Epithelial cell of proximal tubule (primary cell): Measurements from ENCODE around the gene ORAI1. TPM values are rescaled to one million over a fixed set of nuclear protein-coding genes. Genes with fewer than 3 reads are reported as not detected.
"Not testable (repeated sequence)": the region's sequence is repeated elsewhere in the genome, so short reads cannot be mapped to it uniquely, and the experiment has no call there.

Experiments used
- DNase-seq: peaks from one replicate; pipeline ENCODE4 v3.0.0-alpha.2; 2011; ENCODE audit warnings: low read depth
- H3K4me3 ChIP-seq: 2 replicates; pipeline ENCODE4 v1.5.1; 2011; ENCODE audit warnings: low read depth, mild to moderate bottlenecking, low read length
- CTCF ChIP-seq: conservative IDR thresholded peaks from 2 replicates; pipeline ENCODE4 v1.5.1; 2012; ENCODE audit warnings: low read depth, mild to moderate bottlenecking, low read length
- total RNA-seq: library from RNA; depleted of rRNA; stranded (reverse); fragments of >200 nt; gene quantifications from 2 replicates; pipeline ENCODE4 v1.2.3, GENCODE V29; 2015

The ORAI1 gene
- total RNA-seq, 1 donor from 2014 or later = 20.1 TPM

GRCh38 chr12:121668750-121669520 lies 42.6 kb downstream of the ORAI1 start:
- H3K4me3 ChIP-seq = no peak overlapping the region
- no peak for DNase-seq
- peak; percentile 70 for TF ChIP-seq CTCF

- TF ChIP-seq CTCF = no peak
- no peak within 1 kb of the TSS for H3K4me3 ChIP-seq
- no peak for DNase-seq
Measured at GRCh38 chr12:121669521-121669900, 43.2 kb downstream of the ORAI1 start, which contains the start of gene MORN3. Gene MORN3 (minus strand): TSS chr12:121669654. CDS start chr12:121669483, 171 bp downstream.

GRCh38 chr12:121673013-121673511 lies 46.7 kb downstream of the ORAI1 start:
- H3K4me3 ChIP-seq = peak overlapping the region; percentile 61
- no peak for DNase-seq

GRCh38 chr12:121676190-121676589 lies 49.9 kb downstream of the ORAI1 start:
- H3K4me3 ChIP-seq = no peak overlapping the region
- DNase-seq = no peak
- no peak for TF ChIP-seq CTCF

More at GRCh38 chr12:121673013-121673511, 46.7 kb downstream of the ORAI1 start:
- no peak for TF ChIP-seq CTCF

- no peak overlapping the region for H3K4me3 ChIP-seq
- DNase-seq = no peak
- TF ChIP-seq CTCF = no peak
Measured at GRCh38 chr12:121678305-121678704, 52.0 kb downstream of the ORAI1 start.

- no peak for TF ChIP-seq CTCF
- no peak for DNase-seq
- H3K4me3 ChIP-seq = no peak overlapping the region
Measured at GRCh38 chr12:121678716-121679300, 52.5 kb downstream of the ORAI1 start.

GRCh38 chr12:121679661-121680197 lies 53.4 kb downstream of the ORAI1 start:
- not testable (repeated sequence) for DNase-seq, H3K4me3 ChIP-seq
